ENCODE measurements around the gene NFATC2IP.

DNA sequence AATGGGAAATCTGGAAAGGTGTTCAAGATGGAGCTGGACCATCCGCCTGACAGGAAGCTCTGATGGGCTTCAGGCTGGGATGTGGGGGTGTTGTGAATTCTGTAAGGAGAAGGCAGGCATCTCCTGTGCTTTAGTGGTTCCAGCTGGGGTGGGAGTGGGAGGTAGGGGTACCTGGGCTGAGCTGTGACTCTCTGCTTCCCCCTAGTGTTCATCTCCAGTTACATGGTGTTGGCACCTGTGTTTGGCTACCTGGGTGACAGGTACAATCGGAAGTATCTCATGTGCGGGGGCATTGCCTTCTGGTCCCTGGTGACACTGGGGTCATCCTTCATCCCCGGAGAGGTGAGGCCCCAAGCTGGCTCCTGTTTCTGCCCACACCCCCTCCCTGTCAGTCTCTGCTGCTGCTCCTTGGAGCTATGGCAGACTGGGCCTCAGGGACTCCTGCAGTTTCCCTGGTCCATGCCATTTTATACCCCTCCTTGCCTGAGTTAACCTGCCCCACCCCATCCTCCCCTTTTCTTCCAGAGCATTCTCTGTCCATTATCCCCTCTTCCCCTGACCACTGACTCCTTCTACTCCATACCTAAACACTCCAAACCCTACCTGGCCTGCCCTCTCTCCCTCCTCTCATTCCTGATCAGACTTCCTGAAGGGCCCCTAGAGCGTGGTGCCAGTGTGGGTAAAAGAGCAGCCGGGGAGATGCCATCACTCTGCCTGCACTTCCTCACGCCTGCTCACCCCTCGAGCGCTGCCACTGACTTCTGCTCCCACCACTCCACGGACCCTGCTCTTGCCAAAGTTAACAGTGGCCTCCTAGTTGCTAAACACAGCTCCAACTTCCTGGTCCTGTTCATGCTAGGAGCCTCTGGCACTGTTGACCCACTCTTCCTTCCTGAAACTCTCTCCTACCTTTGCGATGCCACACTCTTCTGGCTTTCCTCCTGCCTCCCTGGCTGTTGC is 27.2 kb downstream of the NFATC2IP start:
- TF ChIP-seq, protein P1, sequence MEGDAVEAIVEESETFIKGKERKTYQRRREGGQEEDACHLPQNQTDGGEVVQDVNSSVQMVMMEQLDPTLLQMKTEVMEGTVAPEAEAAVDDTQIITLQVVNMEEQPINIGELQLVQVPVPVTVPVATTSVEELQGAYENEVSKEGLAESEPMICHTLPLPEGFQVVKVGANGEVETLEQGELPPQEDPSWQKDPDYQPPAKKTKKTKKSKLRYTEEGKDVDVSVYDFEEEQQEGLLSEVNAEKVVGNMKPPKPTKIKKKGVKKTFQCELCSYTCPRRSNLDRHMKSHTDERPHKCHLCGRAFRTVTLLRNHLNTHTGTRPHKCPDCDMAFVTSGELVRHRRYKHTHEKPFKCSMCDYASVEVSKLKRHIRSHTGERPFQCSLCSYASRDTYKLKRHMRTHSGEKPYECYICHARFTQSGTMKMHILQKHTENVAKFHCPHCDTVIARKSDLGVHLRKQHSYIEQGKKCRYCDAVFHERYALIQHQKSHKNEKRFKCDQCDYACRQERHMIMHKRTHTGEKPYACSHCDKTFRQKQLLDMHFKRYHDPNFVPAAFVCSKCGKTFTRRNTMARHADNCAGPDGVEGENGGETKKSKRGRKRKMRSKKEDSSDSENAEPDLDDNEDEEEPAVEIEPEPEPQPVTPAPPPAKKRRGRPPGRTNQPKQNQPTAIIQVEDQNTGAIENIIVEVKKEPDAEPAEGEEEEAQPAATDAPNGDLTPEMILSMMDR (IDR thresholded peaks at IDR 0.05; ENCODE audit: low read length) = peak; percentile 75
- TF ChIP-seq EZH2 (optimal IDR thresholded peaks at IDR 0.05; ENCODE audit: low read depth, low read length) (no peak), EZH2phosphoT487 (IDR thresholded peaks at IDR 0.05; ENCODE audit: low read length) (no peak)

All from MM.1S (cell line).